ENCODE results near the gene EFTUD2. TPM values are rescaled to one million over a fixed set of nuclear protein-coding genes. Genes with fewer than 3 reads are reported as not detected.

EFTUD2 gene
- total and polyA plus RNA-seq, 2 donors (not counting 1 experiment from before 2014, with no cell fraction given) = 88.0 to 154 TPM

DNA sequence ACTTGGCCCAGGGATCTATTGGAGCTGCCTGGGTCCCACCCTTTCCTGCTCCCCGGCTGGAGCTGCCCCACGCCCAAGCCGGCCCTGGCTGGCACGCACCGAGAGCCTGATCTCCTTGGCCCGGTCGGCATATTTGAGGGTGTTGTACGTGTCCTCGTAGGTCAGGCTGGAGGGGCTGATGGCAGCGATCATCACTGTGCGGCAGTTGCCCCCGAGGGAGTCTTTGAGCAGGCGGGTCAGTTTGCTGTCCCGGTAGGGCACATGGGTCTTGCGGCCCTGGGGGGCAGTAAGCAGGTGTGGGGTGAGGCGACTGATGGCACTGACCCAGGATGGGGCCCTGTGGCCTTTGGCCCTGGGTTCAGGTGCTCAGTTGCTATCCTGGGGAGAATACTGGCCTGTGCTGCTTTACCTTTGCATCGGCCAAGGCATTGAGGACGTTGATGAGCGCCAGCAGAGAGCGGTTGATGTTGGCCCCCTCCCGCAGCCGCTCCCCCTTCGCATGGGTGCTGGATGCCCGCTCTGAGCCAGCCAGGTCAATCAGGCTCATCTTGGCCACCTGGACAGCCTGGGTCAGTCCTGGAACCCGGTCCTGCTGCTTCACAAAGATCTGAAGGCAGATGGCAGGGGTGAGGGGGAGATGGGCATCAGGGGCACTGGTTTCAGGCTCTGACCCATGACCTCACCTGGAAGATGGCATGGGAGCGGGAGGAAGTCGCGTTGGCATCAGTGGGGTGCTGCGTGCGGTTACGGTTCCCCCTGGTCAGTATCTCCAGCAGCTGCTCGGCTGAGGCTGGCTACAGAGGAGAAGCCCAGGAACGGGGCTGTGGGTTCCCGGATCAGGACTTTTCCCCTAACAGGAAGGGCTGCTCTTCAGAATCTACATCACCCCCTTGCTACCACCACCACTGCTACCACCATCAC lies 34.8 kb upstream of the EFTUD2 start:
- no peak overlapping the region for H3K4me3 ChIP-seq (replicated peaks in 1 of 4; ENCODE audit: control extremely low read depth in 1 of 4, insufficient read depth in 1 of 4, low read depth in 3 of 4, low read length in 4 of 4)
- no peak overlapping the region for H2AFZ ChIP-seq (ENCODE audit: low read length)
- peaks cover 12% of the 10 kb centered on the region for H3K36me3 ChIP-seq (ENCODE audit: control insufficient read depth, insufficient read depth, low read length)
- no peaks in the 10 kb centered on the region for H4K20me1 ChIP-seq (ENCODE audit: control insufficient read depth, extremely low read depth, insufficient read depth, low read length)
- H3K4me1 ChIP-seq (ENCODE audit: control insufficient read depth, extremely low read depth, insufficient read depth, low read length) = no peaks in the 10 kb centered on the region
- DNase-seq (ENCODE audit: low read depth in 2 of 2) = no peak
- H3K79me2 ChIP-seq (ENCODE audit: control insufficient read depth, insufficient read depth, low read length) = peaks cover 21% of the 10 kb centered on the region
- TF ChIP-seq EZH2 (IDR thresholded peaks at IDR 0.05; ENCODE audit: low read length, missing control alignments) = no peak
- TF ChIP-seq, protein P1, sequence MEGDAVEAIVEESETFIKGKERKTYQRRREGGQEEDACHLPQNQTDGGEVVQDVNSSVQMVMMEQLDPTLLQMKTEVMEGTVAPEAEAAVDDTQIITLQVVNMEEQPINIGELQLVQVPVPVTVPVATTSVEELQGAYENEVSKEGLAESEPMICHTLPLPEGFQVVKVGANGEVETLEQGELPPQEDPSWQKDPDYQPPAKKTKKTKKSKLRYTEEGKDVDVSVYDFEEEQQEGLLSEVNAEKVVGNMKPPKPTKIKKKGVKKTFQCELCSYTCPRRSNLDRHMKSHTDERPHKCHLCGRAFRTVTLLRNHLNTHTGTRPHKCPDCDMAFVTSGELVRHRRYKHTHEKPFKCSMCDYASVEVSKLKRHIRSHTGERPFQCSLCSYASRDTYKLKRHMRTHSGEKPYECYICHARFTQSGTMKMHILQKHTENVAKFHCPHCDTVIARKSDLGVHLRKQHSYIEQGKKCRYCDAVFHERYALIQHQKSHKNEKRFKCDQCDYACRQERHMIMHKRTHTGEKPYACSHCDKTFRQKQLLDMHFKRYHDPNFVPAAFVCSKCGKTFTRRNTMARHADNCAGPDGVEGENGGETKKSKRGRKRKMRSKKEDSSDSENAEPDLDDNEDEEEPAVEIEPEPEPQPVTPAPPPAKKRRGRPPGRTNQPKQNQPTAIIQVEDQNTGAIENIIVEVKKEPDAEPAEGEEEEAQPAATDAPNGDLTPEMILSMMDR (conservative IDR thresholded peaks at IDR 0.05 in 1 of 2, IDR thresholded peaks at IDR 0.05 in 1 of 2; ENCODE audit: low read depth in 1 of 2, low read length in 2 of 2) = no peak
- H3K4me2 ChIP-seq (ENCODE audit: extremely low read depth, insufficient read depth, low read length) = no peak overlapping the region
- no peak overlapping the region for H3K9ac ChIP-seq (ENCODE audit: insufficient read depth, low read length)
- no peaks in the 10 kb centered on the region for H3K9me3 ChIP-seq (ENCODE audit: control insufficient read depth, insufficient read depth, low read depth, low read length)
- H3K27me3 ChIP-seq (ENCODE audit: control insufficient read depth, insufficient read depth, low read length) = no peaks in the 10 kb centered on the region
- no peak overlapping the region for H3K27ac ChIP-seq (ENCODE audit: insufficient read depth, low read length)

DNA sequence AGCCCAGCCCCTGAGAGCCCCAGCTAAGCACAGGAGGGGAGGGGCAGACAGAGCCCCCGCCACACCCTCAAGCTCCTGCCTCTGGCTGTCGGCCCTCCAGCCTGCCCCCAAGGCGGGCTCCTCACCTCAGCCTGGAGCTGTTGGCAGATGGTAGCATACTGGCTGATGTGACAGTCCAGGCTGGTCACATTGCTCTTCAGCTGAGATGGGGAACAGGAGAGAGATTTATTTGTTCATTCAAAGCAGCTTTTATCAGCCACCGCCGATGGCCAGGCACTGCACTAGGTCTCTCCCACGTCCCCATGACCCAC lies 33.5 kb upstream of the EFTUD2 start:
- TF ChIP-seq, protein P1 (conservative IDR thresholded peaks at IDR 0.05 in 1 of 2, IDR thresholded peaks at IDR 0.05 in 1 of 2; ENCODE audit: low read depth in 1 of 2, low read length in 2 of 2) = no peak
- no peak for TF ChIP-seq EZH2 (IDR thresholded peaks at IDR 0.05; ENCODE audit: low read length, missing control alignments)
- Histone ChIP-seq H3K27me3 (ENCODE audit: control insufficient read depth, insufficient read depth, low read length) (no peaks in the 10 kb centered on the region), H3K79me2 (ENCODE audit: control insufficient read depth, insufficient read depth, low read length) (peaks cover 14% of the 10 kb centered on the region), H3K4me2 (ENCODE audit: extremely low read depth, insufficient read depth, low read length) (no peak overlapping the region), H2AFZ (ENCODE audit: low read length) (no peak overlapping the region), H3K9ac (ENCODE audit: insufficient read depth, low read length) (no peak overlapping the region), H3K4me3 (replicated peaks in 1 of 4; ENCODE audit: control extremely low read depth in 1 of 4, insufficient read depth in 1 of 4, low read depth in 3 of 4, low read length in 4 of 4) (no peak overlapping the region), H3K36me3 (ENCODE audit: control insufficient read depth, insufficient read depth, low read length) (peaks cover 16% of the 10 kb centered on the region), H3K4me1 (ENCODE audit: control insufficient read depth, extremely low read depth, insufficient read depth, low read length) (no peaks in the 10 kb centered on the region), H3K27ac (ENCODE audit: insufficient read depth, low read length) (no peak overlapping the region), H3K9me3 (ENCODE audit: control insufficient read depth, insufficient read depth, low read depth, low read length) (no peaks in the 10 kb centered on the region), H4K20me1 (ENCODE audit: control insufficient read depth, extremely low read depth, insufficient read depth, low read length) (no peaks in the 10 kb centered on the region)
- no peak for DNase-seq (ENCODE audit: low read depth in 2 of 2)

- H3K4me3 ChIP-seq (replicated peaks in 1 of 4; ENCODE audit: control extremely low read depth in 1 of 4, insufficient read depth in 1 of 4, low read depth in 3 of 4, low read length in 4 of 4) = no peak overlapping the region
- no peaks in the 10 kb centered on the region for H3K27me3 ChIP-seq (ENCODE audit: control insufficient read depth, insufficient read depth, low read length)
- H3K9me3 ChIP-seq (ENCODE audit: control insufficient read depth, insufficient read depth, low read depth, low read length) = no peaks in the 10 kb centered on the region
- no peak overlapping the region for H3K4me2 ChIP-seq (ENCODE audit: extremely low read depth, insufficient read depth, low read length)
- peaks cover 18% of the 10 kb centered on the region for H3K36me3 ChIP-seq (ENCODE audit: control insufficient read depth, insufficient read depth, low read length)
- no peak overlapping the region for H3K9ac ChIP-seq (ENCODE audit: insufficient read depth, low read length)
- no peak for TF ChIP-seq EZH2 (IDR thresholded peaks at IDR 0.05; ENCODE audit: low read length, missing control alignments)
- TF ChIP-seq, protein P1 (conservative IDR thresholded peaks at IDR 0.05 in 1 of 2, IDR thresholded peaks at IDR 0.05 in 1 of 2; ENCODE audit: low read depth in 1 of 2, low read length in 2 of 2) = no peak
- no peaks in the 10 kb centered on the region for H3K4me1 ChIP-seq (ENCODE audit: control insufficient read depth, extremely low read depth, insufficient read depth, low read length)
- no peak for DNase-seq (ENCODE audit: low read depth in 2 of 2)
- H4K20me1 ChIP-seq (ENCODE audit: control insufficient read depth, extremely low read depth, insufficient read depth, low read length) = no peaks in the 10 kb centered on the region
- H2AFZ ChIP-seq (ENCODE audit: low read length) = no peak overlapping the region
- no peak overlapping the region for H3K27ac ChIP-seq (ENCODE audit: insufficient read depth, low read length)
- H3K79me2 ChIP-seq (ENCODE audit: control insufficient read depth, insufficient read depth, low read length) = peaks cover 10% of the 10 kb centered on the region
Observed at GRCh38 chr17:44932096-44932786, 33.0 kb upstream of the EFTUD2 start.

Measured in fibroblast of lung (primary cell).